ENCODE results near the gene OTULIN. TPM values are rescaled to one million over a fixed set of nuclear protein-coding genes. Genes with fewer than 3 reads are reported as not detected.

Gene OTULIN
- total and polyA plus RNA-seq, 2 of the 8 experiments (the other 6 are each of a cell fraction or from before 2014, with no cell fraction given), result 5.2 to 34.8 TPM

DNA sequence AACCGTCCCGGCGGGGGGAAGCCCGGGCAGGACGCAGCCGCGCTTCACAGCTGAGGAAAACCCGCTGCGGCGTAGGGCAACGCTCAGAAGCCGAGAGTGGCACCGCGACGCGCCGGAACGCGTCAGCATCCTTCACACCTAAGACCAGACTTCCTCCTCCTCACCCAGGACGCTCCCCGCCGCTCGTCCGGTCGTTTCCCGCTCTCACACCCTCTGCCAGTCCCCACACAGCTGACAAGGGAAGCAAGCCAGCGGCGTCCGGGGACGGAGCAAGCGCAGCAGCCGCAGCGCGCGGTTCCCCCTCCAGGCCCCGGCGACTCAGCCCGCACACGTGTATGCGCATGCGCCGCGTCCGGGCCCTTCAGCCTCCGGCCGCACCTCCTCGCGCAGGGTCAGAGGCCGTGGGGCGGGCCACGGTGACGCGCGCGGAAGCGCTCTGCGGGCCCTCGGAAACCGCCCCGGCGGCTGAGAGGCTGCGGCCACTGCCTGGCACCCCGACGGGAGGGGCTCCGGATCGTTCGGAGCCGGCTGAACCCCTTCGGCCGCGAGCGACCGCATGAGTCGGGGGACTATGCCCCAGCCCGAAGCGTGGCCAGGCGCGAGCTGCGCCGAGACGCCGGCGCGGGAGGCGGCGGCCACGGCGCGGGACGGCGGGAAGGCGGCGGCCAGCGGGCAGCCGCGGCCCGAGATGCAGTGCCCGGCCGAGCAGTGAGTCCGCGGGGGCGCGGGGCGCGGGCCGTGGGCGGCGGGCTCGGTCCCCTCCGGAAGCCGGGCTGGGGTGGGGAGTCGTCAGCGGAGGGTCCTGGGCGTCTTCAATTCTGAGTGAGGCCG, at the start of gene OTULIN (continued):
- TF ChIP-seq RNF2 (IDR thresholded peaks at IDR 0.05; ENCODE audit: borderline replicate concordance, low read depth, low read length, missing control alignments, poor library complexity, severe bottlenecking) (peak; percentile 30), YY1 (IDR thresholded peaks at IDR 0.05; ENCODE audit: low read depth, low read length) (no peak), EP300 (IDR thresholded peaks at IDR 0.05; ENCODE audit: borderline replicate concordance in 1 of 2, low read depth in 2 of 2, low read length in 2 of 2) (no peak), TBP (IDR thresholded peaks at IDR 0.05; ENCODE audit: low read depth, low read length) (peak; percentile 42; the same call in 1 of the 2 replicates)
- TF ChIP-seq, protein P1, sequence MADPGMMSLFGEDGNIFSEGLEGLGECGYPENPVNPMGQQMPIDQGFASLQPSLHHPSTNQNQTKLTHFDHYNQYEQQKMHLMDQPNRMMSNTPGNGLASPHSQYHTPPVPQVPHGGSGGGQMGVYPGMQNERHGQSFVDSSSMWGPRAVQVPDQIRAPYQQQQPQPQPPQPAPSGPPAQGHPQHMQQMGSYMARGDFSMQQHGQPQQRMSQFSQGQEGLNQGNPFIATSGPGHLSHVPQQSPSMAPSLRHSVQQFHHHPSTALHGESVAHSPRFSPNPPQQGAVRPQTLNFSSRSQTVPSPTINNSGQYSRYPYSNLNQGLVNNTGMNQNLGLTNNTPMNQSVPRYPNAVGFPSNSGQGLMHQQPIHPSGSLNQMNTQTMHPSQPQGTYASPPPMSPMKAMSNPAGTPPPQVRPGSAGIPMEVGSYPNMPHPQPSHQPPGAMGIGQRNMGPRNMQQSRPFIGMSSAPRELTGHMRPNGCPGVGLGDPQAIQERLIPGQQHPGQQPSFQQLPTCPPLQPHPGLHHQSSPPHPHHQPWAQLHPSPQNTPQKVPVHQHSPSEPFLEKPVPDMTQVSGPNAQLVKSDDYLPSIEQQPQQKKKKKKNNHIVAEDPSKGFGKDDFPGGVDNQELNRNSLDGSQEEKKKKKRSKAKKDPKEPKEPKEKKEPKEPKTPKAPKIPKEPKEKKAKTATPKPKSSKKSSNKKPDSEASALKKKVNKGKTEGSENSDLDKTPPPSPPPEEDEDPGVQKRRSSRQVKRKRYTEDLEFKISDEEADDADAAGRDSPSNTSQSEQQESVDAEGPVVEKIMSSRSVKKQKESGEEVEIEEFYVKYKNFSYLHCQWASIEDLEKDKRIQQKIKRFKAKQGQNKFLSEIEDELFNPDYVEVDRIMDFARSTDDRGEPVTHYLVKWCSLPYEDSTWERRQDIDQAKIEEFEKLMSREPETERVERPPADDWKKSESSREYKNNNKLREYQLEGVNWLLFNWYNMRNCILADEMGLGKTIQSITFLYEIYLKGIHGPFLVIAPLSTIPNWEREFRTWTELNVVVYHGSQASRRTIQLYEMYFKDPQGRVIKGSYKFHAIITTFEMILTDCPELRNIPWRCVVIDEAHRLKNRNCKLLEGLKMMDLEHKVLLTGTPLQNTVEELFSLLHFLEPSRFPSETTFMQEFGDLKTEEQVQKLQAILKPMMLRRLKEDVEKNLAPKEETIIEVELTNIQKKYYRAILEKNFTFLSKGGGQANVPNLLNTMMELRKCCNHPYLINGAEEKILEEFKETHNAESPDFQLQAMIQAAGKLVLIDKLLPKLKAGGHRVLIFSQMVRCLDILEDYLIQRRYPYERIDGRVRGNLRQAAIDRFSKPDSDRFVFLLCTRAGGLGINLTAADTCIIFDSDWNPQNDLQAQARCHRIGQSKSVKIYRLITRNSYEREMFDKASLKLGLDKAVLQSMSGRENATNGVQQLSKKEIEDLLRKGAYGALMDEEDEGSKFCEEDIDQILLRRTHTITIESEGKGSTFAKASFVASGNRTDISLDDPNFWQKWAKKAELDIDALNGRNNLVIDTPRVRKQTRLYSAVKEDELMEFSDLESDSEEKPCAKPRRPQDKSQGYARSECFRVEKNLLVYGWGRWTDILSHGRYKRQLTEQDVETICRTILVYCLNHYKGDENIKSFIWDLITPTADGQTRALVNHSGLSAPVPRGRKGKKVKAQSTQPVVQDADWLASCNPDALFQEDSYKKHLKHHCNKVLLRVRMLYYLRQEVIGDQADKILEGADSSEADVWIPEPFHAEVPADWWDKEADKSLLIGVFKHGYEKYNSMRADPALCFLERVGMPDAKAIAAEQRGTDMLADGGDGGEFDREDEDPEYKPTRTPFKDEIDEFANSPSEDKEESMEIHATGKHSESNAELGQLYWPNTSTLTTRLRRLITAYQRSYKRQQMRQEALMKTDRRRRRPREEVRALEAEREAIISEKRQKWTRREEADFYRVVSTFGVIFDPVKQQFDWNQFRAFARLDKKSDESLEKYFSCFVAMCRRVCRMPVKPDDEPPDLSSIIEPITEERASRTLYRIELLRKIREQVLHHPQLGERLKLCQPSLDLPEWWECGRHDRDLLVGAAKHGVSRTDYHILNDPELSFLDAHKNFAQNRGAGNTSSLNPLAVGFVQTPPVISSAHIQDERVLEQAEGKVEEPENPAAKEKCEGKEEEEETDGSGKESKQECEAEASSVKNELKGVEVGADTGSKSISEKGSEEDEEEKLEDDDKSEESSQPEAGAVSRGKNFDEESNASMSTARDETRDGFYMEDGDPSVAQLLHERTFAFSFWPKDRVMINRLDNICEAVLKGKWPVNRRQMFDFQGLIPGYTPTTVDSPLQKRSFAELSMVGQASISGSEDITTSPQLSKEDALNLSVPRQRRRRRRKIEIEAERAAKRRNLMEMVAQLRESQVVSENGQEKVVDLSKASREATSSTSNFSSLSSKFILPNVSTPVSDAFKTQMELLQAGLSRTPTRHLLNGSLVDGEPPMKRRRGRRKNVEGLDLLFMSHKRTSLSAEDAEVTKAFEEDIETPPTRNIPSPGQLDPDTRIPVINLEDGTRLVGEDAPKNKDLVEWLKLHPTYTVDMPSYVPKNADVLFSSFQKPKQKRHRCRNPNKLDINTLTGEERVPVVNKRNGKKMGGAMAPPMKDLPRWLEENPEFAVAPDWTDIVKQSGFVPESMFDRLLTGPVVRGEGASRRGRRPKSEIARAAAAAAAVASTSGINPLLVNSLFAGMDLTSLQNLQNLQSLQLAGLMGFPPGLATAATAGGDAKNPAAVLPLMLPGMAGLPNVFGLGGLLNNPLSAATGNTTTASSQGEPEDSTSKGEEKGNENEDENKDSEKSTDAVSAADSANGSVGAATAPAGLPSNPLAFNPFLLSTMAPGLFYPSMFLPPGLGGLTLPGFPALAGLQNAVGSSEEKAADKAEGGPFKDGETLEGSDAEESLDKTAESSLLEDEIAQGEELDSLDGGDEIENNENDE (IDR thresholded peaks at IDR 0.05; ENCODE audit: insufficient replicate concordance, low read length), result no peak
